ENCODE data around the gene GOLGA8H.
"Not testable (repeated sequence)": the region's sequence is repeated elsewhere in the genome, so short reads cannot be mapped to it uniquely, and the experiment has no call there.

Gene GOLGA8H, protein sequence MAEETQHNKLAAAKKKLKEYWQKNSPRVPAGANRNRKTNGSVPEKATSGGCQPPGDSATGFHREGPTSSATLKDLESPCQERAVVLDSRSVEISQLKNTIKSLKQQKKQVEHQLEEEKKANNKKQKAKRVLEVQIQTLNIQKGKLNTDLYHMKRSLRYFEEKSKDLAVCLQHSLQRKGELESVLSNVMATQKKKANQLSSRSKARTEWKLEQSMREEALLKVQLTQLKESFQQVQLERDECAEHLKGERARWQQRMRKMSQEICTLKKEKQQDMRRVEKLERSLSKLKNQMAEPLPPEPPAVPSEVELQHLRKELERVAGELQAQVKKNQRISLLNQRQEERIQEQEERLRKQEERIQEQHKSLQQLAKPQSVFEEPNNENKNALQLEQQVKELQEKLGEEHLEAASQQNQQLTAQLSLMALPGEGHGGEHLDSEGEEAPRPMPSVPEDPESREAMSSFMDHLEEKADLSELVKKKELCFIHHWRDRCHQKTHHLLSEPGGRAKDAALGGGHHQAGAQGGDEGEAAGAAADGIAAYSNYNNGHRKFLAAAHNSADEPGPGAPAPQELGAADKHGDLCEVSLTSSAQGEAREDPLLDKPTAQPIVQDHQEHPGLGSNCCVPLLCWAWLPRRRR

GRCh38 chr15:30603796-30604195 lies at the start of gene GOLGA8H:
Gene GOLGA8H (plus strand): TSS chr15:30604028. CDS start chr15:30604126, 98 bp downstream.
- DNase-seq (ENCODE audit: extremely low spot score); CTCF ChIA-PET; POLR2A ChIA-PET: not testable (repeated sequence)

- DNase-seq (ENCODE audit: extremely low spot score); POLR2A ChIA-PET; CTCF ChIA-PET: not testable (repeated sequence)
Measured at GRCh38 chr15:30566949-30567348, 36.9 kb upstream of the GOLGA8H start.

DNA sequence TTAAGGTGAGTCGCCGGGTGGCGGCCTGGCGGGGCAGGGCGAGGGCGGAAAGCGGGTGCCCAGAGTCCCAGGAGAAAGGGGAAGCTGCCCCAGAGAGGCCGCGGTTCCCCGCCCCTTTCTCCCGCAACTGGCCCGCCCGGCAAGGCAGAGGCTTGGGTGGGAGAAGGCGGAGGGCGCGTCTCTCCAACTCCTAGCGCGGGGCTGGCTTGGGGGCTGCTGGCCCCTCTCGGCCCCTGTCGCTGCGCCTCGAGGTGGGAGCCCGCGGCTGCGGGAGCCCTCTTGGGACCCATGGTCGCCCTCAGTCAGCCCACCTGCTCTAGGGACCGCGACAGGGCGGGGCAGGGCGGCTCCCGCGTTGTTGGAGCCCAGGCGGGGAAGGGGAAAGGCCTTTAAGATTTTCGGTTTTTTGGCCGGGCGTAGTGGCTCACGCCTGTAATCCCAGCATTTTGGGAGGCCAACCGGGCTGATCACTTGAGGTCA lies 30.8 kb upstream of the GOLGA8H start:
- POLR2A ChIA-PET, CTCF ChIA-PET: not testable (repeated sequence)

GRCh38 chr15:30579394-30579970 lies 24.3 kb upstream of the GOLGA8H start:
- DNase-seq (ENCODE audit: extremely low spot score); POLR2A ChIA-PET; CTCF ChIA-PET: not testable (repeated sequence)

More for the DNA sequence above, 30.8 kb upstream of the GOLGA8H start:
- DNase-seq (ENCODE audit: extremely low spot score), result not testable (repeated sequence)

GRCh38 chr15:30580716-30581115 lies 23.1 kb upstream of the GOLGA8H start:
- CTCF ChIA-PET; POLR2A ChIA-PET; DNase-seq (ENCODE audit: extremely low spot score): not testable (repeated sequence)

DNA sequence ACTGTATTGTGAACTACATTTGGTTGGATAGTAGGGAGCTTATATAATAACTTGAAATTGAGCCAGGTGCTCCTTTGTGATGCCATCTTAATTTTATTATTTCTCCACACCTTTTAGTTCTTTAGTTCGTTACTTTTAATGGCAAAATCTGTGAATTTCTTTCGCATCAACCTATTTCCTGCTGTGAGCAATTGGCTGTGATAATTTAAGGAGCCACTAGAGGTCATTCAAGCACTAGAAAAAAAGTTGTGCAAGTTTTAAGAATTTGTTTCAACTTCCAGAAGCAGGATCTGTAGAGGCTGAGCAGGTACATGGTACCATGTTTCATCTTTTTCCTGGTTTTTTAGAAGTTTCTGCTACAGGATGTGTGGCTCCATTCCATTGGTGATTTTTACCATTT lies 4.9 kb upstream of the GOLGA8H start:
- DNase-seq (ENCODE audit: extremely low spot score); CTCF ChIA-PET; POLR2A ChIA-PET: not testable (repeated sequence)

GRCh38 chr15:30612271-30612670 lies 8.4 kb downstream of the GOLGA8H start:
- CTCF ChIA-PET; DNase-seq (ENCODE audit: extremely low spot score): not testable (repeated sequence)

GRCh38 chr15:30621342-30621741 lies 17.5 kb downstream of the GOLGA8H start:
- POLR2A ChIA-PET; DNase-seq (ENCODE audit: extremely low spot score); CTCF ChIA-PET: not testable (repeated sequence)

More at GRCh38 chr15:30612271-30612670, 8.4 kb downstream of the GOLGA8H start:
- POLR2A ChIA-PET, result not testable (repeated sequence)

DNA sequence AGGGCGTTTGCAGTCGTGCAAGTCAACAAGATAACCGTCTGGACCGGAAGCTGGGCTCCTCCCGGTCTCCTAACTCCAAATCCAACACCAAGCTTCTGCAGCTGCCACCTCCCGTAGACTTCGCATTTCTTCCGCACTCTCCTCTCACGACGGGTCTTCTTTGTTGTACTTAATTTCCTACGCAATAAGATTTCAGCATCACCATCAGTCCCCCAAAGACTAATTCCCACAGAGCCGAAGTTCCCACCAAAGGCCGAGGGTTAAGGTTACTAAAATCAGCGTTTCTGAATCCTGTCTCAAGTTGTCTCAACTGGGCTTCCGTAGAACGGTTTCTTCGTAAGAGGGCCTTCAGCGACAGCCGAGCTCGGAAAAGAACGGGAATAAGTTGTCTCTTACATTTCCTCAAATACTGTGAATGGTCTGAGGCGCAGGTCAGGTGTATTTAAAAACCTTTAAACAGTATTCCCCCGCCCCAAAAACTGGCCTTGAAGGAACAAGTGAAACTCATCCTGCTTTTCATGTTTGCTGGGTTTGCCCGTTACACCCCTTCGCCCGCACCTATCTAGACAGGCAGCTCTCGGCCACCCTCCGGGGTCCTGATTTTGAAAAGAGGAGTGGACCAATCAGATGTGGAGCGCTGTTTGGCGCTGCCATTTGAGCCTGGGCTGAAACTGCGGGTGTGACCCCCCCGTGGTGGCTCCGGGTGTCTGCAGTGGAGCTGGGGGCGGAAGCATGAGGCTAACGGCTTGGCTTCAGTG lies 21.8 kb downstream of the GOLGA8H start, which contains the start of gene ARHGAP11B:
Gene ARHGAP11B, plus strand, starts transcription at position 693 of the 758 bp plus-strand sequence.
- POLR2A ChIA-PET, result interaction anchor here (0.6 to 1.1 kb wide), 2 partner anchors 1989 to 1990 kb away, joined by 5 to 6 read pairs; partner anchors contain the start of gene ARHGAP11A
- peak; percentile 96 for TF ChIP-seq FOXM1 (IDR thresholded peaks at IDR 0.05; ENCODE audit: borderline replicate concordance)
- CTCF ChIA-PET, result not testable (repeated sequence)
- DNase-seq (ENCODE audit: extremely low spot score), result peak; percentile 67

DNA sequence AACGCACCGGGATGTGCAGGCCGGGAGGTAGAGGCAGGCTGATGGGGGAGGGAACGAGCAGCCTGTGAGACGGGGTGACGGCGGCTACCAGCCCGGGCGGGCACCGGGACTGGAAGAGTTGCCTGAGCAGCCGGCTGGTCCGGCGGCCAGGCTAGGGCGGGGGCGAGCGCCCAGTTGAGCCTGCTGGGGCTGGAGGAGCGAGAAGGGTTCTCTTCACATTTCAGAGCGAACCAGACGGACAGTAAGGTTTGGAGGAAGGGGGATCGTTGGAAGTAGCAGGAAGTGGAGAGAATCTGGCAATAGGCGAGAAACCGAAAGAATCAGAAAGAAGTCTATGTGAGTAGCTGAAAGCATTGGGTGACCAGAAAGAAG lies 22.4 kb downstream of the GOLGA8H start:
- DNase-seq (ENCODE audit: extremely low spot score); CTCF ChIA-PET: not testable (repeated sequence)
- POLR2A ChIA-PET, result interaction anchor here (0.6 to 1.1 kb wide), 2 partner anchors 1989 to 1990 kb away, joined by 5 to 6 read pairs; partner anchors contain the start of gene ARHGAP11A

- POLR2A ChIA-PET, result interaction anchor here (0.6 to 1.1 kb wide), 2 partner anchors 1988 to 1989 kb away, joined by 5 to 6 read pairs; partner anchors contain the start of gene ARHGAP11A
- CTCF ChIA-PET; DNase-seq (ENCODE audit: extremely low spot score): not testable (repeated sequence)
Measured at GRCh38 chr15:30626632-30627031, 22.8 kb downstream of the GOLGA8H start.

GRCh38 chr15:30650012-30650929 lies 46.4 kb downstream of the GOLGA8H start:
- POLR2A ChIA-PET, result no interaction called here
- TF ChIP-seq HDGF (IDR thresholded peaks at IDR 0.05; ENCODE audit: borderline replicate concordance) (no peak), CTBP1 (IDR thresholded peaks at IDR 0.05; ENCODE audit: borderline replicate concordance) (no peak), TARDBP (IDR thresholded peaks at IDR 0.05) (no peak), NFRKB (IDR thresholded peaks at IDR 0.05) (no peak), SUZ12 (IDR thresholded peaks at IDR 0.05) (no peak), ELF4 (IDR thresholded peaks at IDR 0.05) (no peak), FOXA1 (IDR thresholded peaks at IDR 0.05) (no peak), ZNF384 (IDR thresholded peaks at IDR 0.05) (no peak), FOXK2 (IDR thresholded peaks at IDR 0.05) (no peak), FOXM1 (IDR thresholded peaks at IDR 0.05; ENCODE audit: borderline replicate concordance) (no peak)
- TF ChIP-seq, protein P1, sequence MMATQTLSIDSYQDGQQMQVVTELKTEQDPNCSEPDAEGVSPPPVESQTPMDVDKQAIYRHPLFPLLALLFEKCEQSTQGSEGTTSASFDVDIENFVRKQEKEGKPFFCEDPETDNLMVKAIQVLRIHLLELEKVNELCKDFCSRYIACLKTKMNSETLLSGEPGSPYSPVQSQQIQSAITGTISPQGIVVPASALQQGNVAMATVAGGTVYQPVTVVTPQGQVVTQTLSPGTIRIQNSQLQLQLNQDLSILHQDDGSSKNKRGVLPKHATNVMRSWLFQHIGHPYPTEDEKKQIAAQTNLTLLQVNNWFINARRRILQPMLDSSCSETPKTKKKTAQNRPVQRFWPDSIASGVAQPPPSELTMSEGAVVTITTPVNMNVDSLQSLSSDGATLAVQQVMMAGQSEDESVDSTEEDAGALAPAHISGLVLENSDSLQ (IDR thresholded peaks at IDR 0.05), result no peak
- CTCF ChIA-PET, result no interaction called here
- no peak for DNase-seq (ENCODE audit: extremely low spot score)

GRCh38 chr15:30661154-30661553 lies 57.3 kb downstream of the GOLGA8H start:
- DNase-seq (ENCODE audit: extremely low spot score); CTCF ChIA-PET; POLR2A ChIA-PET: not testable (repeated sequence)
